Large intestine (tissue), 12 donors: ENCODE results near the gene VPS4A. TPM values are rescaled to one million over a fixed set of nuclear protein-coding genes. Genes with fewer than 3 reads are reported as not detected.

Experiments used
- DNase-seq, 2 donors: peaks; one replicate each; pipeline versions ENCODE4 v3.0.0 to v3.0.0-alpha.2; 2013
- H3K27ac ChIP-seq: one replicate; pipeline ENCODE4 v1.5.1; 2013; ENCODE audit warnings: low read length
- H3K27me3 ChIP-seq: 2 replicates; pipeline ENCODE4 v1.6.1; 2013; ENCODE audit warnings: low read length; ENCODE audit not compliant: control insufficient read depth, insufficient read depth
- H3K36me3 ChIP-seq: 2 replicates; pipeline ENCODE4 v1.6.1; 2013; ENCODE audit warnings: low read length; ENCODE audit not compliant: control insufficient read depth, insufficient read depth
- H3K4me1 ChIP-seq: one replicate; pipeline ENCODE4 v1.6.1; 2013; ENCODE audit warnings: low read length; ENCODE audit not compliant: control insufficient read depth, insufficient read depth
- H3K4me3 ChIP-seq: one replicate; pipeline ENCODE4 v1.5.1; 2013; ENCODE audit warnings: low read length
- H3K9me3 ChIP-seq: one replicate; pipeline ENCODE4 v1.6.1; 2013; ENCODE audit warnings: mild to moderate bottlenecking, low read depth, low read length, moderate library complexity; ENCODE audit not compliant: control insufficient read depth
- WGBS: methylation state at CpG from one replicate; pipeline ENCODE4 v1.1.5; 2013; ENCODE audit warnings: low lambda C conversion rate; ENCODE audit not compliant: insufficient coverage; 5-methylcytosine and 5-hydroxymethylcytosine counted together
- long read RNA-seq, 11 donors: transcript quantifications; one replicate each; lab custom pipeline, GENCODE V29; 2026
- polyA plus RNA-seq: library from polyadenylated mRNA; unstranded; fragments of 120-200 nt; gene quantifications from one replicate; pipeline ENCODE4 v1.2.1, GENCODE V29; 2013

Gene VPS4A
- polyA plus RNA-seq = 43.5 TPM
- long read RNA-seq, donor 1, full-length matches to known transcripts = 14 of 90 reads
- long read RNA-seq, donor 1, partial matches to known transcripts = 76 of 90 reads
- long read RNA-seq, donor 1, other reads (novel, unspliced or antisense) = 0 of 90 reads
- long read RNA-seq, donor 2, full-length matches to known transcripts = 22 of 42 reads
- long read RNA-seq, donor 2, partial matches to known transcripts = 20 of 42 reads
- long read RNA-seq, donor 2, other reads (novel, unspliced or antisense) = 0 of 42 reads
- long read RNA-seq, donor 3 = 0 reads
- long read RNA-seq, donor 4 = 0 reads
- long read RNA-seq, donor 5, full-length matches to known transcripts = 7 of 25 reads
- long read RNA-seq, donor 5, partial matches to known transcripts = 9 of 25 reads
- long read RNA-seq, donor 5, other reads (novel, unspliced or antisense) = 9 of 25 reads
- long read RNA-seq, donor 6, full-length matches to known transcripts = 32 of 105 reads
- long read RNA-seq, donor 6, partial matches to known transcripts = 68 of 105 reads
- long read RNA-seq, donor 6, other reads (novel, unspliced or antisense) = 5 of 105 reads
- long read RNA-seq, donor 7, full-length matches to known transcripts = 11 of 20 reads
- long read RNA-seq, donor 7, partial matches to known transcripts = 9 of 20 reads
- long read RNA-seq, donor 7, other reads (novel, unspliced or antisense) = 0 of 20 reads
- long read RNA-seq, donor 8, full-length matches to known transcripts = 32 of 72 reads
- long read RNA-seq, donor 8, partial matches to known transcripts = 40 of 72 reads
- long read RNA-seq, donor 8, other reads (novel, unspliced or antisense) = 0 of 72 reads
- long read RNA-seq, donor 9, full-length matches to known transcripts = 9 of 9 reads
- long read RNA-seq, donor 9, partial matches to known transcripts = 0 of 9 reads
- long read RNA-seq, donor 9, other reads (novel, unspliced or antisense) = 0 of 9 reads
- long read RNA-seq, donor 10, full-length matches to known transcripts = 29 of 29 reads
- long read RNA-seq, donor 10, partial matches to known transcripts = 0 of 29 reads
- long read RNA-seq, donor 10, other reads (novel, unspliced or antisense) = 0 of 29 reads
- long read RNA-seq, donor 11, full-length matches to known transcripts = 14 of 25 reads
- long read RNA-seq, donor 11, partial matches to known transcripts = 11 of 25 reads
- long read RNA-seq, donor 11, other reads (novel, unspliced or antisense) = 0 of 25 reads

GRCh38 chr16:69310653-69311532 lies at the start of gene VPS4A:
VPS4A (plus strand) TSS chr16:69311350; CDS start chr16:69311512, 162 bp downstream.
- H3K9me3 ChIP-seq = no peaks in the 10 kb centered on the region
- H3K27ac ChIP-seq = peak within 1 kb of the TSS; percentile 68
- peak within 1 kb of the TSS; percentile 84 for H3K4me3 ChIP-seq
- DNase-seq = peak; percentile 97 to 98
- H3K4me1 ChIP-seq = peaks cover 3% of the 10 kb centered on the region
- no peaks in the 10 kb centered on the region for H3K27me3 ChIP-seq
- peaks cover 27% of the 10 kb centered on the region for H3K36me3 ChIP-seq
- no CpG with 5 or more reads among the region's 70 CpGs for WGBS

GRCh38 chr16:69266334-69267063 lies 44.7 kb upstream of the VPS4A start:
- WGBS = 0% methylated on average over 1 of the region's 4 CpGs
- no peaks in the 10 kb centered on the region for H3K27me3 ChIP-seq
- no peak for DNase-seq

GRCh38 chr16:69267633-69268032 lies 43.5 kb upstream of the VPS4A start:
- WGBS = 100% methylated on average over 1 of the region's 4 CpGs
- H3K36me3 ChIP-seq = peaks cover 15% of the 10 kb centered on the region
- H3K27me3 ChIP-seq = no peaks in the 10 kb centered on the region
- H3K4me1 ChIP-seq = no peaks in the 10 kb centered on the region
- no peaks in the 10 kb centered on the region for H3K9me3 ChIP-seq
- no peak overlapping the region for H3K27ac ChIP-seq
- no peak overlapping the region for H3K4me3 ChIP-seq
- no peak for DNase-seq

More at GRCh38 chr16:69266334-69267063, 44.7 kb upstream of the VPS4A start:
- Histone ChIP-seq H3K9me3 (no peaks in the 10 kb centered on the region), H3K27ac (no peak overlapping the region), H3K4me1 (no peaks in the 10 kb centered on the region), H3K4me3 (no peak overlapping the region), H3K36me3 (peaks cover 16% of the 10 kb centered on the region)

GRCh38 chr16:69270395-69270794 lies 40.8 kb upstream of the VPS4A start:
- Histone ChIP-seq H3K27ac (no peak overlapping the region), H3K4me1 (no peaks in the 10 kb centered on the region), H3K9me3 (no peaks in the 10 kb centered on the region), H3K4me3 (no peak overlapping the region), H3K36me3 (peaks cover 15% of the 10 kb centered on the region), H3K27me3 (no peaks in the 10 kb centered on the region)
- WGBS = 100% methylated on average over 1 of the region's 3 CpGs
- DNase-seq = no peak

- DNase-seq = no peak
- H3K27me3 ChIP-seq = no peaks in the 10 kb centered on the region
- no peak overlapping the region for H3K4me3 ChIP-seq
- no peak overlapping the region for H3K27ac ChIP-seq
- no peaks in the 10 kb centered on the region for H3K9me3 ChIP-seq
- 100% methylated on average over 1 of the region's 2 CpGs for WGBS
- peaks cover 15% of the 10 kb centered on the region for H3K36me3 ChIP-seq
- no peaks in the 10 kb centered on the region for H3K4me1 ChIP-seq
Measured at GRCh38 chr16:69270831-69271230, 40.3 kb upstream of the VPS4A start.

GRCh38 chr16:69273009-69273408 lies 38.1 kb upstream of the VPS4A start:
- H3K4me1 ChIP-seq = no peaks in the 10 kb centered on the region
- no peak overlapping the region for H3K27ac ChIP-seq
- H3K4me3 ChIP-seq = no peak overlapping the region
- no peaks in the 10 kb centered on the region for H3K27me3 ChIP-seq
- H3K36me3 ChIP-seq = peaks cover 15% of the 10 kb centered on the region
- no peaks in the 10 kb centered on the region for H3K9me3 ChIP-seq
- 100% methylated on average over 2 of the region's 4 CpGs for WGBS
- DNase-seq = no peak

- DNase-seq = no peak
- Histone ChIP-seq H3K4me3 (no peak overlapping the region), H3K4me1 (no peaks in the 10 kb centered on the region), H3K9me3 (no peaks in the 10 kb centered on the region), H3K36me3 (peaks cover 15% of the 10 kb centered on the region), H3K27ac (no peak overlapping the region), H3K27me3 (no peaks in the 10 kb centered on the region)
- 92% methylated on average over 2 of the region's 4 CpGs for WGBS
Measured at GRCh38 chr16:69274699-69275235, 36.4 kb upstream of the VPS4A start.

- DNase-seq = peak; percentile 7 to 9
- Histone ChIP-seq H3K27ac (no peak overlapping the region), H3K36me3 (peaks cover 3% of the 10 kb centered on the region), H3K4me3 (no peak overlapping the region), H3K9me3 (no peaks in the 10 kb centered on the region), H3K4me1 (no peaks in the 10 kb centered on the region), H3K27me3 (no peaks in the 10 kb centered on the region)
- WGBS = no CpG with 5 or more reads among the region's 7 CpGs
Measured at GRCh38 chr16:69276148-69277115, 34.7 kb upstream of the VPS4A start.
